Spleen (tissue), 11 donors: ENCODE measurements around the gene UBE2E2. TPM values are rescaled to one million over a fixed set of nuclear protein-coding genes. Genes with fewer than 3 reads are reported as not detected.
"Not testable (repeated sequence)": the region's sequence is repeated elsewhere in the genome, so short reads cannot be mapped to it uniquely, and the experiment has no call there.

Experiments used
- DNase-seq: peaks from one replicate; pipeline ENCODE4 v3.0.0-alpha.2; 2020
- H3K27ac ChIP-seq, 8 donors: fragments of 200-600 bp; sonication (generic) in 7 of 8; 1 replicate in 4 of 8; 2 replicates in 4 of 8; pipeline versions ENCODE4 v1.5.0 to v1.8.0; 2016 to 2021; ENCODE audit warnings: inconsistent platforms in 4 of 8, mild to moderate bottlenecking in 4 of 8, moderate library complexity in 1 of 8
- H3K27me3 ChIP-seq, 7 donors: fragments of 200-600 bp; sonication (generic) in 6 of 7; replicated peaks in 1 of 7; 1 replicate in 4 of 7; 2 replicates in 3 of 7; pipeline versions ENCODE4 v1.5.0 to v1.8.0; 2016 to 2021; ENCODE audit warnings: inconsistent platforms in 3 of 7, mild to moderate bottlenecking in 1 of 7
- H3K36me3 ChIP-seq, 6 donors: fragments of 200-600 bp; sonication (generic) in 5 of 6; 1 replicate in 4 of 6; 2 replicates in 2 of 6; pipeline versions ENCODE4 v1.5.0 to v1.8.0; 2016 to 2021; ENCODE audit warnings: inconsistent platforms in 2 of 6
- H3K4me1 ChIP-seq, 6 donors: fragments of 200-600 bp; sonication (generic) in 5 of 6; 1 replicate in 3 of 6; 2 replicates in 3 of 6; pipeline versions ENCODE4 v1.5.0 to v1.8.0; 2016 to 2021; ENCODE audit warnings: inconsistent platforms in 3 of 6
- H3K4me3 ChIP-seq, 8 donors: fragments of 200-600 bp; sonication (generic) in 7 of 8; 1 replicate in 4 of 8; 2 replicates in 4 of 8; pipeline versions ENCODE4 v1.5.0 to v1.8.0; 2016 to 2021; ENCODE audit warnings: inconsistent platforms in 4 of 8, mild to moderate bottlenecking in 4 of 8, moderate library complexity in 2 of 8
- H3K9me3 ChIP-seq, 8 donors: fragments of 200-600 bp; sonication (generic) in 7 of 8; 1 replicate in 4 of 8; 2 replicates in 4 of 8; pipeline versions ENCODE4 v1.5.0 to v1.8.0; 2016 to 2021; ENCODE audit warnings: inconsistent platforms in 4 of 8
- POLR2A ChIP-seq, 3 donors: fragments of 450-650 bp; IDR thresholded peaks; one replicate each; pipeline ENCODE4 v1.5.1; 2017; ENCODE audit warnings: antibody characterized with exemption in 3 of 3, mild to moderate bottlenecking in 1 of 3
- POLR2AphosphoS5 ChIP-seq, 3 donors: sonication (generic); formaldehyde crosslinking; IDR thresholded peaks; one replicate each; pipeline ENCODE4 v1.5.1; 2017; ENCODE audit warnings: antibody characterized with exemption in 3 of 3
- WGBS, 5 donors: extraction: QIAGEN DNeasy Blood & Tissue Kit in 3 of 5; methylation state at CpG; one replicate each; pipeline versions ENCODE4 v1.1.5 to v1.1.7; 2013 to 2018; 5-methylcytosine and 5-hydroxymethylcytosine counted together
- intact Hi-C: fragments of 100-400 bp; cut with DNase I; formaldehyde crosslinking; loops from one replicate; pipeline ENCODE4 v1.15.0; 2023; ENCODE audit warnings: low total_unique reads
- polyA plus RNA-seq, 3 donors: library from polyadenylated mRNA; stranded (reverse); fragments of 200-250 nt; gene quantifications; one replicate each; pipeline ENCODE4 v1.2.1, GENCODE V29; 2013
- total RNA-seq, 7 donors: library from RNA; depleted of rRNA in 3 of 7; stranded (reverse); fragments of >200 nt in 3 of 7; fragmentation: NEBNext Ultra II Directional in 4 of 7; extraction: Animal tissue kit (Norgen Biotek cat#: 25700) in 4 of 7; gene quantifications; one replicate each; pipeline versions ENCODE4 v1.1.0 to v1.2.1, GENCODE V29; 2016 to 2021
- TF ChIP-seq, protein P1 (sequence below), 11 experiments: fragments of 200-600 bp in 7 of 11; fragments of 450-650 bp in 4 of 11; sonication (generic) in 4 of 11; IDR thresholded peaks in 8 of 11; conservative IDR thresholded peaks in 3 of 11; 1 replicate in 7 of 11; 2 replicates in 4 of 11; pipeline versions ENCODE4 v1.4.0 to v1.8.0; 2016 to 2021; ENCODE audit warnings: antibody characterized with exemption in 11 of 11, inconsistent platforms in 4 of 11, mild to moderate bottlenecking in 1 of 11
- donor health status: healthy with polysubstance abuse.
- donor health status: DM: no; HTN: no; CAD: no; lungs with moderate emphysema.
- donor health status: DM: no; HTN: no; CAD: no.
- donor health status: Bipolar disorder and iron deficiency.
- donor health status: healthy.
- donor health status: DM: no; HTN: no; CAD: no.
- donor health status: DM: yes; HTN: yes; CAD: no.

Gene UBE2E2
- total and polyA plus RNA-seq, 10 donors: 27.9 to 87.6 (median 41.2) TPM

DNA sequence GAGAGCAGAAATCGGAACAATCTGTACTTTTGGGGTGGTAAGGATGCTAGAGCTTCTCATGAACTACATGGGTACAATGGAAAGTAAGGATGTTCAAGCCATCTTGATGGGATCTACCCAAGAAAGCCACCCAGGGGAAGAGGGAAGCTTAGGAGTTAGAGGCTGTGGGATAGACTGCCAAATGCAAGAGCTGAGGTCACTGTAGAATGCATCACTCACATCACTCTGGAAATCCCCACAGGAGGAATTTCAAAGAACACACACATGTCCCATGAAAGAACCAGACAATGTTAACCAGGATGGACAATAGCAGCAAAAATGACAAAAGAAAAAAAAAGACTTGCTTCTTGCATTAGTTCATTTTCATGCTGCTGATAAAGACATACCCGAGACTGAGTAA, 32.8 kb upstream of the UBE2E2 start:
- Histone ChIP-seq H3K9me3 (no peaks in the 10 kb centered on the region), H3K4me3 (no peak overlapping the region), H3K27me3 (no peaks in the 10 kb centered on the region), H3K27ac (no peak overlapping the region), H3K36me3 (no peaks in the 10 kb centered on the region), H3K4me1 (no peaks in the 10 kb centered on the region)
- 78 to 97% (median 87%) methylated on average over 2 of the region's 2 CpGs for WGBS, 5 donors
- no peak for TF ChIP-seq POLR2A (IDR thresholded peaks at IDR 0.05)
- TF ChIP-seq, protein P1, sequence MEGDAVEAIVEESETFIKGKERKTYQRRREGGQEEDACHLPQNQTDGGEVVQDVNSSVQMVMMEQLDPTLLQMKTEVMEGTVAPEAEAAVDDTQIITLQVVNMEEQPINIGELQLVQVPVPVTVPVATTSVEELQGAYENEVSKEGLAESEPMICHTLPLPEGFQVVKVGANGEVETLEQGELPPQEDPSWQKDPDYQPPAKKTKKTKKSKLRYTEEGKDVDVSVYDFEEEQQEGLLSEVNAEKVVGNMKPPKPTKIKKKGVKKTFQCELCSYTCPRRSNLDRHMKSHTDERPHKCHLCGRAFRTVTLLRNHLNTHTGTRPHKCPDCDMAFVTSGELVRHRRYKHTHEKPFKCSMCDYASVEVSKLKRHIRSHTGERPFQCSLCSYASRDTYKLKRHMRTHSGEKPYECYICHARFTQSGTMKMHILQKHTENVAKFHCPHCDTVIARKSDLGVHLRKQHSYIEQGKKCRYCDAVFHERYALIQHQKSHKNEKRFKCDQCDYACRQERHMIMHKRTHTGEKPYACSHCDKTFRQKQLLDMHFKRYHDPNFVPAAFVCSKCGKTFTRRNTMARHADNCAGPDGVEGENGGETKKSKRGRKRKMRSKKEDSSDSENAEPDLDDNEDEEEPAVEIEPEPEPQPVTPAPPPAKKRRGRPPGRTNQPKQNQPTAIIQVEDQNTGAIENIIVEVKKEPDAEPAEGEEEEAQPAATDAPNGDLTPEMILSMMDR (IDR thresholded peaks at IDR 0.05 in 8 of 11, conservative IDR thresholded peaks at IDR 0.05 in 3 of 11): no peak
- no peak for TF ChIP-seq POLR2AphosphoS5 (IDR thresholded peaks at IDR 0.05)
- no peak for DNase-seq
- intact Hi-C loops: no loop called here

DNA sequence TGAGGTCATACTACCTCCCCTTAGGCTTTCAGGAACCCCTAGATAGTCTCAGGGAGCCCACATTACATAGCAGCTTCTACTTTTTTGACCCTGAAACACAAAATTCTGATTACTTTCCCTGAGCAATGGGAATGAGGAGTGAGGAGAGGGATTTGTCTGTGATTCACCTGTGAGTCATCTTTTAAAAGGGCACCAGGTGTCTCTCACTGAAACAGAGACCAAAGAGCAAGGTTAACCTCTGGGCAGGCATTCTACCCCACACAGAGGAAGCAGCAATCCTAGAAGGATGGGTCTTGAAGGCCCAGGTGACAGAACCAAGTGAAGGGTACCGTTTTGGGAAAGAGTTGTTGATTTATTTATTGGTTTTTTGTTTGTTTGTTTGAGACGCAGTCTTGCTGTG, 31.1 kb upstream of the UBE2E2 start:
- H3K4me1 ChIP-seq: no peaks in the 10 kb centered on the region
- H3K27me3 ChIP-seq: no peaks in the 10 kb centered on the region
- intact Hi-C loops: no loop called here
- no peaks in the 10 kb centered on the region for H3K36me3 ChIP-seq
- WGBS, 5 donors: 75 to 90% (median 87%) methylated on average over 2 of the region's 2 CpGs
- H3K27ac ChIP-seq: no peak overlapping the region
- H3K9me3 ChIP-seq: peaks cover 0 to 1% (median 0%) of the 10 kb centered on the region in 8 donors
- DNase-seq: no peak
- TF ChIP-seq, protein P1 (IDR thresholded peaks at IDR 0.05 in 8 of 11, conservative IDR thresholded peaks at IDR 0.05 in 3 of 11): no peak
- no peak for TF ChIP-seq POLR2AphosphoS5 (IDR thresholded peaks at IDR 0.05)
- TF ChIP-seq POLR2A (IDR thresholded peaks at IDR 0.05): no peak
- no peak overlapping the region for H3K4me3 ChIP-seq

GRCh38 chr3:23174426-23175039, 28.6 kb upstream of the UBE2E2 start:
- Histone ChIP-seq H3K36me3 (no peaks in the 10 kb centered on the region), H3K4me1 (no peaks in the 10 kb centered on the region), H3K9me3 (peaks cover 0 to 12% (median 3%) of the 10 kb centered on the region in 8 donors), H3K4me3 (no peak overlapping the region), H3K27ac (no peak overlapping the region), H3K27me3 (no peaks in the 10 kb centered on the region)
- no peak for DNase-seq
- intact Hi-C loops: no loop called here
- TF ChIP-seq POLR2A (IDR thresholded peaks at IDR 0.05) (no peak), POLR2AphosphoS5 (IDR thresholded peaks at IDR 0.05) (no peak)
- TF ChIP-seq, protein P1 (IDR thresholded peaks at IDR 0.05 in 8 of 11, conservative IDR thresholded peaks at IDR 0.05 in 3 of 11): no peak
- 60 to 86% (median 78%) methylated on average over 3 of the region's 3 CpGs for WGBS, 5 donors

DNA sequence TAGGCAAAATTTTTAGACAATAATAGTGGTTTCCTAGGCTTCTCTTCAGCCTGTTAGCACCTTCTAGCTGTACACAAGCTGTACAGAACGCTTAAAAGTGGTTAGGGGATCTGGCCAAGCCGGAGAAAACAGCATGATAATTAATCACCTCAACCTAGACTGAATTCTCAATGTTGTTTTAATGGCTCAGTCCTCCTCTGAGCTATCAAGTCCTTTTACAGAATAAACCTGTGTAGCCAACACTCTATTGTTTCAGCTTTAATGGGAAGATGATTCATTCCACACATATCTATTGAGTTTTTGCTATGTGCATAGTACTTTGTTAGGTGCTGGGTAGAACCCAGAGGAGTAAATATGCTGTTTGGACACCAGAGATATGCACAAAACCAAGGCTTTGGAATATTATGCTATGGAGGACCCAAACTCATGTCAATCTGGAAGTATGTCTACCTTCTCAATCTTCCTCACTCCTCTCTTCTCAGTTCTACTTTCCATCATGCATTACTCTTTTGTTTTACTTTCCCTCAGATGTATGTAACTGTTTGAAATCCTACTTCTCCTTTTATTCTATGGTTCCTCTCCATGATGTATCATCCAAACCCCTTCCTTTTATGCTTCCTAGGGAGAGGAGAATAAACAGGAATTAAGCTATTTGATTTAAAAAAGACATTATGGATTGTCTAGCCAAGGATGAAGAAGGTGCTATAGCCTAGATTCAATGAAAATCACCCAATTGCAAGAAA, 27.6 kb upstream of the UBE2E2 start:
- no peak for DNase-seq
- Histone ChIP-seq H3K27ac (no peak overlapping the region), H3K27me3 (no peaks in the 10 kb centered on the region), H3K4me3 (no peak overlapping the region), H3K4me1 (no peaks in the 10 kb centered on the region), H3K9me3 (peaks cover 0 to 12% (median 3%) of the 10 kb centered on the region in 8 donors), H3K36me3 (no peaks in the 10 kb centered on the region)
- TF ChIP-seq POLR2AphosphoS5 (IDR thresholded peaks at IDR 0.05): no peak
- TF ChIP-seq, protein P1 (IDR thresholded peaks at IDR 0.05 in 8 of 11, conservative IDR thresholded peaks at IDR 0.05 in 3 of 11): no peak
- TF ChIP-seq POLR2A (IDR thresholded peaks at IDR 0.05): no peak
- 78 to 91% (median 84%) methylated on average over 2 of the region's 2 CpGs for WGBS, 5 donors
- intact Hi-C loops: no loop called here

- H3K27ac ChIP-seq, H3K27me3 ChIP-seq, DNase-seq, H3K4me3 ChIP-seq, intact Hi-C loops, H3K36me3 ChIP-seq, H3K4me1 ChIP-seq: not testable (repeated sequence)
- 80 to 93% (median 91%) methylated on average over 4 of the region's 4 CpGs for WGBS, 5 donors
- H3K9me3 ChIP-seq: peaks cover 0 to 12% (median 3%) of the 10 kb centered on the region in 8 donors
These were observed 26.3 kb upstream of the UBE2E2 start for GRCh38 chr3:23176839-23177238.
